ACC112 (cell line): ENCODE results near the gene IVD.

Experiments used
- H2AFZ ChIP-seq: fragments of 200-600 bp; sonication (generic); one replicate; pipeline ENCODE4 v1.6.0; 2017; ENCODE audit warnings: antibody characterized with exemption, low read length; ENCODE audit not compliant: unreplicated experiment
- H3K27ac ChIP-seq: fragments of 200-600 bp; sonication (generic); 2 replicates; pipeline ENCODE4 v1.5.1; 2014; ENCODE audit warnings: low read depth, mild to moderate bottlenecking, antibody characterized with exemption, low read length, moderate library complexity
- H3K27me3 ChIP-seq: fragments of 200-600 bp; sonication (generic); 2 replicates; pipeline ENCODE4 v1.6.1; 2014; ENCODE audit warnings: mild to moderate bottlenecking, antibody characterized with exemption, low read length, moderate library complexity, mixed read lengths; ENCODE audit not compliant: insufficient read depth
- H3K36me3 ChIP-seq: fragments of 200-600 bp; sonication (generic); 2 replicates; pipeline ENCODE4 v1.6.1; 2016; ENCODE audit warnings: mild to moderate bottlenecking, antibody characterized with exemption, low read length, moderate library complexity, mixed read lengths; ENCODE audit not compliant: insufficient read depth
- H3K4me1 ChIP-seq: fragments of 200-600 bp; sonication (generic); one replicate; pipeline ENCODE4 v1.6.1; 2016; ENCODE audit warnings: low read length, mixed read lengths; ENCODE audit not compliant: insufficient read depth, unreplicated experiment, control insufficient read depth
- H3K4me3 ChIP-seq: fragments of 200-600 bp; sonication (generic); 2 replicates; pipeline ENCODE4 v1.5.1; 2014; ENCODE audit warnings: mild to moderate bottlenecking, low read depth, low read length
- H3K79me2 ChIP-seq: fragments of 200-600 bp; sonication (generic); one replicate; pipeline ENCODE4 v1.6.0; 2016; ENCODE audit warnings: low read length; ENCODE audit not compliant: control insufficient read depth, unreplicated experiment, insufficient read depth

IVD gene

DNA sequence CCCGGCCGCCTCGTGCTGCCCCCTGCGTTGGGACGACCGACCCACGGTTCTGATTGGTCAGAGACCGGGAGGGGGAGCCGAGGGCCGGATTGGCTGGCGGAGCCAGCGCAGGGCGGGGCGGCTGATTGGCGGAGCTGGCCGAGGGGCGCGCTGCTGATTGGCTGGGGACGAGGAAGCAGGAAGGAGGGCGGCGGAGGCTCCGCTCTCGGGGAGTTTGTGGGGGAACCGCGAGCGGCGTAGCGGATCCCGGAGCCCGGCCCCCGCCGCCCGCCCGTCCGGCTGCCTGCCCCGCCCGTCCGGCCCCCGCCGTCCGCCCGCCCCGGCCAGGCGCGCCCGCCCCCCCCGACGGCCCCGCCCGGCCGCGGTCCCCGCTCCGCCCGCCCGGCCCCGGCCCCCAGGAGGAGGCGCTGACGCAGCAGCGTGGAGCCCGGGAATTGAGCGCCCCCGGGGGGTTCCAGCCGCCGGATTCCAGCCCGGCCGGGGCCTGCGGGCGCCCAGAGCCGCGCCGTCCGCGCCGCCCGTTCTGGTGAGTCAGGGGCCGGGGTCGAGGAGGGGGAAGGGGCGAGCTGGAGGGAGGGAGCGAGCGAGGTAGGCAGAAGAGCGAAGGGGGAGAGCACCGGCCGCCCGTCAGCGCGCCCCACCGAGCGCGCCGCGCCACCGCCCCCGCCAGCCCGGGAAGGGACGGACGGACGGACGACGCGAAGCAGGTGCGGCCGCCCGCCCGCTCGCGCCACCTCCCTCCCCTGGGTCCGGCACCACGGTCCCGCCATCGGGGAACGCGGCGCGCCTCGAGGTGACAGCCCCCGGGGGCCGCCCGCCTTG lies 35.4 kb downstream of the IVD start, which contains the start of gene BAHD1:
Gene BAHD1, plus strand, starts transcription at position 211 of the 822 bp plus-strand sequence. CDS start 17,512 bp downstream, outside the sequence.
- Histone ChIP-seq H3K36me3 (no peaks in the 10 kb centered on the region), H3K4me3 (peak within 1 kb of the TSS; percentile 97), H3K27ac (no peak within 1 kb of the TSS), H3K27me3 (peaks cover 23% of the 10 kb centered on the region), H3K4me1 (peaks cover 20% of the 10 kb centered on the region), H3K79me2 (peaks cover 37% of the 10 kb centered on the region), H2AFZ (peak within 1 kb of the TSS; percentile 74)

- Histone ChIP-seq H3K27me3 (peaks cover 14% of the 10 kb centered on the region; the same call in 1 of the 2 replicates), H3K4me1 (peaks cover 18% of the 10 kb centered on the region), H3K4me3 (peak overlapping the region; percentile 97), H3K27ac (no peak overlapping the region), H3K36me3 (no peaks in the 10 kb centered on the region), H2AFZ (peak overlapping the region; percentile 74), H3K79me2 (peaks cover 44% of the 10 kb centered on the region)
Measured at GRCh38 chr15:40441565-40442531, 36.3 kb downstream of the IVD start.

- Histone ChIP-seq H3K27me3 (0 out of 2 replicates have a peak, but pooled peaks cover 3% of the 10 kb centered on the region), H3K4me3 (no peak overlapping the region), H3K27ac (no peak overlapping the region), H3K36me3 (no peaks in the 10 kb centered on the region), H3K79me2 (peaks cover 46% of the 10 kb centered on the region), H3K4me1 (peaks cover 11% of the 10 kb centered on the region), H2AFZ (no peak overlapping the region)
Measured at GRCh38 chr15:40443255-40443654, 37.7 kb downstream of the IVD start.

GRCh38 chr15:40443846-40444245 lies 38.3 kb downstream of the IVD start:
- H3K4me1 ChIP-seq: peaks cover 11% of the 10 kb centered on the region
- no peak overlapping the region for H3K27ac ChIP-seq
- no peak overlapping the region for H3K4me3 ChIP-seq
- H3K36me3 ChIP-seq: no peaks in the 10 kb centered on the region
- peaks cover 46% of the 10 kb centered on the region for H3K79me2 ChIP-seq
- 0 out of 2 replicates have a peak, but pooled peaks cover 3% of the 10 kb centered on the region for H3K27me3 ChIP-seq
- no peak overlapping the region for H2AFZ ChIP-seq

- H3K27me3 ChIP-seq: 0 out of 2 replicates have a peak, but pooled peaks cover 3% of the 10 kb centered on the region
- H3K79me2 ChIP-seq: peaks cover 47% of the 10 kb centered on the region
- no peak overlapping the region for H3K4me3 ChIP-seq
- H2AFZ ChIP-seq: no peak overlapping the region
- H3K27ac ChIP-seq: no peak overlapping the region
- H3K4me1 ChIP-seq: peaks cover 11% of the 10 kb centered on the region
- H3K36me3 ChIP-seq: no peaks in the 10 kb centered on the region
Measured at GRCh38 chr15:40444736-40445135, 39.1 kb downstream of the IVD start.

DNA sequence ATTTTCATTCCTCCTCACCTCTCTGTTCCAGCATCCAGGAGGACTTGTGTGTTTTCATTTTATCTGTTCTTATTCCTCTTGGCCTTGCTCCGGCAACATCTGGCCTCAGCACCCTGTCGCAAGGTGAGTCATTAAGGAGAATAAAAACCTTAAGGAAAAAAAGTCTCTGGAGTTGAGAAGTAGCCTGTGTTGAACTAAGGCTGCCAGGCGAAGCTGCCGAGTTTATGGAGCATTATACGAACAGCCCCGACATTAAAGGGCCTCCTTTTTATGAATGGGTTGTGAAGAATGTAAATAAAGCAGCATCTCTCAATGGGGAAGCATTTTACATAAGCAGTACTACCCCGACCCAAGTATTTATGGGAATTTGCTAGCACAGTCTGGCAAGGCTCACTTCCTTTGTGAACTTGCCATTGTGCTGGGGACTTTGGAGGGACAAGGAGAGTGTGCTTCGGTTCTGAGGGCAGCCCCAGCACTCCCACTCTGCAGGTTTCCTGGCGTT lies 39.9 kb downstream of the IVD start:
- no peak overlapping the region for H3K27ac ChIP-seq
- no peaks in the 10 kb centered on the region for H3K36me3 ChIP-seq
- H3K79me2 ChIP-seq: peaks cover 52% of the 10 kb centered on the region
- H3K4me3 ChIP-seq: no peak overlapping the region
- no peak overlapping the region for H2AFZ ChIP-seq
- H3K4me1 ChIP-seq: peaks cover 11% of the 10 kb centered on the region
- H3K27me3 ChIP-seq: 0 out of 2 replicates have a peak, but pooled peaks cover 3% of the 10 kb centered on the region

DNA sequence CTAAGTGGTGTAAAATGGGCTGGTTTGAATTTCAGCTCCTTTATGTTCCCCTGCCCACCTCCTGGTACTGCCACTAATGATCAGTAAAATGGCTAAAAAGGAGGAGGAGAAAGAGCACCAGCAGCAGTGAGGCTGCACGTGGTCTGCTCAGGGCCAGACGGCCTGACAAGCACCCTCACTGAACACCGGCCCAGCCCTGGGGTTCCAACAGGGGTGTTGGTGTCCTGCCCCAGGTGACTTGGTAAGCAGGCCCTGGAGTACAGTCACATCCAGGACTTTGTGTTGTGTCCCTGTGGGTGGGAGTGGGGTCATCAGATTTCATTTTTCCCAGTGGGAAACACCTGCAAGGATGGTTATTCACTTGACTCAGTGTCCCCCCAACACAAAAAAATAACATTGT lies 40.5 kb downstream of the IVD start:
- peaks cover 52% of the 10 kb centered on the region for H3K79me2 ChIP-seq
- 0 out of 2 replicates have a peak, but pooled peaks cover 3% of the 10 kb centered on the region for H3K27me3 ChIP-seq
- H3K4me3 ChIP-seq: no peak overlapping the region
- H3K36me3 ChIP-seq: no peaks in the 10 kb centered on the region
- no peak overlapping the region for H2AFZ ChIP-seq
- H3K27ac ChIP-seq: no peak overlapping the region
- peaks cover 11% of the 10 kb centered on the region for H3K4me1 ChIP-seq

DNA sequence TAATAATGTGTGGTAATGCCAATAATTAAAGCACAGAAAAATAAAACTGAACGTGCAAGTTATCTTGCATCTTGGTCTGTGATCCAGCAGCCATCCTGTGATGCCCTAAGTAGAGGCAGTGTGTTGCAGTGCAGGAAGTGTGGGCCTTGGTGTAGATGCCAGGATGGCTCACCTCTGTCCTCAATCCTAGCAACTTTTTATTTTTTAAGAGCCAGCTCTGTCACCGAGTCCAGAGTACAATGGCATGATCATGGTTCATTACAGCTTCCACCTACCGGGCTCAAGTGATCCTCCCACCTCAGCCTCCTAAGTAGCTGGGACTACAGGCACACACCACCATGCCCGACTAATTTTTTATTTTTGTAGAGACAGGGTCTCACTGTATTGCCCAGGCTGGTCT lies 42.8 kb downstream of the IVD start:
- peaks cover 7% of the 10 kb centered on the region for H3K4me1 ChIP-seq
- peaks cover 38% of the 10 kb centered on the region for H3K79me2 ChIP-seq
- H3K27me3 ChIP-seq: no peaks in the 10 kb centered on the region
- no peaks in the 10 kb centered on the region for H3K36me3 ChIP-seq
- H2AFZ ChIP-seq: no peak overlapping the region
- no peak overlapping the region for H3K4me3 ChIP-seq
- H3K27ac ChIP-seq: no peak overlapping the region

GRCh38 chr15:40449275-40449674 lies 43.7 kb downstream of the IVD start:
- H3K4me3 ChIP-seq: no peak overlapping the region
- no peaks in the 10 kb centered on the region for H3K36me3 ChIP-seq
- no peak overlapping the region for H2AFZ ChIP-seq
- H3K27ac ChIP-seq: no peak overlapping the region
- H3K79me2 ChIP-seq: peaks cover 30% of the 10 kb centered on the region
- peaks cover 9% of the 10 kb centered on the region for H3K4me1 ChIP-seq
- no peaks in the 10 kb centered on the region for H3K27me3 ChIP-seq

DNA sequence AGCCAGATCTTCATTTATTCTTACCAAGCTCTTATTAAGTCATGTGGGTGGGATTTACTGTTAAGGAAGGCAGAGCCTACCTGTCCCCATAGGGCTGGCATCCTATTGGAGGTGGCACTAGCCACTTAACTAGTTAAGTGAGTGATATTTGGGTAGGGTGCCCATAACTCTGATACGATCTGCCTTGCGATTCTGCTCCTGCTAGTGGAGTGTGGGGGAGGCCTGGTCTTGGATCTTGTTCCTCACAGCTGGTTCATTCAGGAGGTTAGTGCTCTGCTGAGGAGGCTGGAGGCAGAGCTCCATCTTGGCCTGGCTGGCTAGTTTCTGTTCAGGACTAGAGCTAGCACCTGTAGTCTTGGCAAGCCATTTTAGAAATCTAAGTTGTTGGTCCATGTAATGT lies 44.5 kb downstream of the IVD start:
- H3K4me1 ChIP-seq: peaks cover 15% of the 10 kb centered on the region

More for the DNA sequence above, 44.5 kb downstream of the IVD start:
- no peak overlapping the region for H3K27ac ChIP-seq
- H3K79me2 ChIP-seq: peaks cover 28% of the 10 kb centered on the region
- H2AFZ ChIP-seq: no peak overlapping the region
- no peaks in the 10 kb centered on the region for H3K36me3 ChIP-seq
- no peak overlapping the region for H3K4me3 ChIP-seq
- no peaks in the 10 kb centered on the region for H3K27me3 ChIP-seq
